Activated CD8-positive, alpha-beta memory T cell treated with anti-CD3 and anti-CD28 coated beads, Interleukin-2, amount 10 ng/mL, durations not matched to agents 7 days and 5 days (primary cell): ENCODE measurements around the gene EPX. TPM values are rescaled to one million over a fixed set of nuclear protein-coding genes. Genes with fewer than 3 reads are reported as not detected.

ENCODE experiments used
- ATAC-seq: fragments of 150-1000 bp; cut with Tn5 transposase; one replicate; pipeline ENCODE4 v1.10.0; 2021; ENCODE audit warnings: moderate library complexity
- CTCF ChIA-PET: fragments of 350-600 bp; sonication (Branson Sonifier 250); formaldehyde crosslinking; loops from one replicate; lab custom pipeline; 2021; ENCODE audit warnings: antibody characterized with exemption; lab: Charles Lee
- DNase-seq: peaks from one replicate; pipeline ENCODE4 v3.0.0-alpha.2; 2020
- H3K27ac Mint-ChIP-seq: one replicate; pipeline ENCODE4 v1.8.0; 2021; ENCODE audit warnings: mild to moderate bottlenecking, mixed read lengths
- H3K27me3 Mint-ChIP-seq: one replicate; pipeline ENCODE4 v1.8.0; 2021; ENCODE audit warnings: mixed read lengths
- H3K36me3 Mint-ChIP-seq: one replicate; pipeline ENCODE4 v1.8.0; 2021; ENCODE audit warnings: mild to moderate bottlenecking, mixed read lengths
- H3K4me1 Mint-ChIP-seq: one replicate; pipeline ENCODE4 v1.8.0; 2021; ENCODE audit warnings: mixed read lengths
- H3K4me3 Mint-ChIP-seq: one replicate; pipeline ENCODE4 v1.8.0; 2021; ENCODE audit warnings: mild to moderate bottlenecking, moderate library complexity, mixed read lengths
- H3K9me3 Mint-ChIP-seq: one replicate; pipeline ENCODE4 v1.8.0; 2022; ENCODE audit warnings: low read depth, mixed read lengths
- total RNA-seq, 2 experiments: library from RNA; stranded (reverse); gene quantifications; one replicate each; pipeline ENCODE4 v1.2.3, GENCODE V29; 2021

The EPX gene
- total RNA-seq, 2 experiments from 2014 or later: not detected

DNA sequence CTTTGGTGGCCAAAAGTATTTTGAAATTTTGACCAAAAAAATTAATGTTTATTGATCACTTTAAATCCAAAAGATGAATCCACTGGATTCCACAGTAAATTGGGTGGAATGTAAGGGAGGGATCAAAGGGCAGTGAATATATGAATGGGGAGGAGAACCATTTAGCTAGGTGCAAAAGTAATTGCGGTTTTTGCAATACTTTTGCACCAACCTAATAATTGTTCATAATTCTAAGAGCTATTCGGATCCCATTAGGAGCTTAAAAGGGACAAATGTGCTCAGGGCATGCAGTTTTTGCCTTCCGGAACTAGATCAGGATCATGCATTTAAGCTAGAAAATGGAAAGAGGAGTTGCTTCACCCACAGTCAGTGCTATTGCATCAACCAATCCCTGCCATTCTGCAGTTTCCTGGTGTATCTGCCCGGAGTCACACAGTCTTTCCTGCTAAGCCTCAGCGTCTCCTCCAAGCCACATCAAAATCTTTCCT is 45.7 kb downstream of the EPX start, which contains the start of gene LPO:
TSS of gene LPO (plus strand) at position 438 of the 488 bp plus-strand sequence. CDS start 4,396 bp downstream, outside the sequence.
- ATAC-seq: no peak
- H3K4me3 Mint-ChIP-seq: no peak within 1 kb of the TSS
- no peaks in the 10 kb centered on the region for H3K9me3 Mint-ChIP-seq
- H3K36me3 Mint-ChIP-seq: no peaks in the 10 kb centered on the region
- CTCF ChIA-PET: interaction anchor here (1.1 to 3.0 kb wide), 3 partner anchors 10 to 41 kb away, joined by 3 to 17 read pairs (median 8); no protein-coding TSS in a partner anchor
- no peak for DNase-seq
- peaks cover 84% of the 10 kb centered on the region for H3K27me3 Mint-ChIP-seq
- peaks cover 3% of the 10 kb centered on the region for H3K4me1 Mint-ChIP-seq
- no peak within 1 kb of the TSS for H3K27ac Mint-ChIP-seq

GRCh38 chr17:58239987-58240386 is 47.5 kb downstream of the EPX start:
- DNase-seq (no peak), ATAC-seq (no peak)
- Mint-ChIP-seq H3K27me3 (peaks cover 86% of the 10 kb centered on the region), H3K36me3 (no peaks in the 10 kb centered on the region), H3K27ac (no peak overlapping the region), H3K9me3 (no peaks in the 10 kb centered on the region), H3K4me1 (peaks cover 3% of the 10 kb centered on the region), H3K4me3 (no peak overlapping the region)
- CTCF ChIA-PET: no interaction called here

DNA sequence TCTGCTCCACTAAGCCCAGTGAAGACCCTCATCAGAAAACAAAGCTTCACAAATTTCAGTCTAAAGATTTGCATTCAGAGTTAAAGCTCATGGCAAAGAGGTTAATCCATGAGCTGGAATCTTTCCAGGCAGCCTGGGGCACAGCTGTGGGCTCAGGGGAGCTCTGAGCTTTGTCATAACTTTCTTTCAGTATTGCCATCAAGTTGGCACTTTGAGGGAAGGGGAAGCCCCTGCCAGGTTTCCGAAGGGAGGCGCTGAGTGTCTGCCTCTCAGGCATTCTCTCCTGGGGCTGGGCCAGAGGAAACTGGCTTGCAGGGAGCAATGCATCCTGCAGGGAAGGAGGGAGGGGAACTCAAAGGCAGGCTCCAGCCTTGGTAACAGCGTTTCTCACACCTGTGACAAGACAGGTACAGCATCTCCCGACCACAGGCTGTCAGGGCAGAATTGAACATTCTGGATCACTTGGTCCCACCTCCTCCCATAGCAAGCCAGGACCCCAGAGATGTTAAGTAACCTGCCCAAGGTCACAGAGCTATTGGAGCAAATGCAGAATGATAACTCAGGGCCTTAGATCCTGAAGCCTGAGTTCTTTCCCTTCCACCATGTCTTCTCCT is 49.8 kb downstream of the EPX start:
- DNase-seq: no peak

DNA sequence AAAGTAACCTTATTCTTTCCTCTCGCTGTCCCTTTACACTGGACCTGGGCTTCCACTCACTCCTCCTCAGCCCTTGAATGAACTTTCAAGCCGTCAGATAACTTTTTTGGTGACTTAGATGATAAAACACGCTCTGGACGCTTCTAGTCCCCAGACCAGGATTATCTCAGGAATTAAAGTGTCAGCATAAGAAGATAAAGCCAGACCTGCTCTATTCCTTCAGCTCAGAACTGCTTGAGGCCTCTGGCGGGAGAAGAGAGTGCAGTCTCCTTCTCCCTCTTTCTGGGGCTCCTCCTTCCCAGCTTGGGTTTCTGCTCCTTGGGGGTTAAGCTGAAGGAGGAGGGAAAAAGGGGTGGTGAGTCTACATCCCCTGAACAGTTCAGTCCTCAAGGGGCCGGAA is 52.4 kb downstream of the EPX start:
- ATAC-seq: no peak
- CTCF ChIA-PET: no interaction called here
- no peaks in the 10 kb centered on the region for H3K36me3 Mint-ChIP-seq
- peaks cover 24% of the 10 kb centered on the region for H3K4me1 Mint-ChIP-seq
- no peak overlapping the region for H3K27ac Mint-ChIP-seq
- H3K4me3 Mint-ChIP-seq: no peak overlapping the region
- no peaks in the 10 kb centered on the region for H3K9me3 Mint-ChIP-seq
- H3K27me3 Mint-ChIP-seq: peaks cover 63% of the 10 kb centered on the region
- no peak for DNase-seq

More for the DNA sequence above, 49.8 kb downstream of the EPX start:
- Mint-ChIP-seq H3K4me3 (no peak overlapping the region), H3K4me1 (peaks cover 4% of the 10 kb centered on the region), H3K27me3 (peaks cover 78% of the 10 kb centered on the region), H3K36me3 (no peaks in the 10 kb centered on the region), H3K9me3 (no peaks in the 10 kb centered on the region), H3K27ac (no peak overlapping the region)
- peak; percentile 12 for ATAC-seq
- CTCF ChIA-PET: no interaction called here

DNA sequence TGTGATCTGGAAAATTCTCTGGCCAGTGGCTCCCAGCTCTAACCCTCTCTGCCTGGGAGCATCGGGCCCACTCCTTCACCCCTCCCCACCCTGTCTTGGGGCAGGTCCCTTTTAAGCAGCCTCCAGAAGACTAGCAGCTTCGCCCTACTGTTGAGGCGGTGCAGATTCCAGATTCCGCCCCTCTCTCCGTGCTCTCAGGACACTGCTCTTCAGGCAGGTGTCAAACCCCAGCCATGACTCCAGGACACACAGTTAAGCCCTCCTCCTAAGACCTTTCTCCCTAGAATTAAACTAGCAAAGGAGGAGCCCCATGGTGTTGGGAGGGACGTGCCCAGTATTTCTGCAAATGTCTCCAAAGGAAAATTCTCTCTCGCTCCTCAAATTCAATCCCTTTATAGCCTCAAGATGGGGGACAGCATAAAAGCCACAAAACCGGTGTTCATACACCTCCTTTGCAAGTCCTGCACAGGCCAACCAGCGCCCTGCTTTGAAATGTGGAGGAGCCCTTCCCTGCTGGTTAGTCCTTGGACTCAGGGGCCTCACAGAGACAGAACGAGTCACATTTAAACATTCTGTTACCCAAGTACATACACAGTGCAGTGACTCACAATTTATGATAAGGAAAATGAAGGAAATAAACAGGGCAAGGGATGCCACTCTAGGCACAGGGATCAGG is 53.0 kb downstream of the EPX start:
- Mint-ChIP-seq H3K4me1 (peaks cover 26% of the 10 kb centered on the region), H3K27me3 (peaks cover 64% of the 10 kb centered on the region), H3K36me3 (no peaks in the 10 kb centered on the region), H3K9me3 (no peaks in the 10 kb centered on the region), H3K4me3 (no peak overlapping the region), H3K27ac (no peak overlapping the region)
- CTCF ChIA-PET: no interaction called here
- no peak for ATAC-seq
- no peak for DNase-seq

DNA sequence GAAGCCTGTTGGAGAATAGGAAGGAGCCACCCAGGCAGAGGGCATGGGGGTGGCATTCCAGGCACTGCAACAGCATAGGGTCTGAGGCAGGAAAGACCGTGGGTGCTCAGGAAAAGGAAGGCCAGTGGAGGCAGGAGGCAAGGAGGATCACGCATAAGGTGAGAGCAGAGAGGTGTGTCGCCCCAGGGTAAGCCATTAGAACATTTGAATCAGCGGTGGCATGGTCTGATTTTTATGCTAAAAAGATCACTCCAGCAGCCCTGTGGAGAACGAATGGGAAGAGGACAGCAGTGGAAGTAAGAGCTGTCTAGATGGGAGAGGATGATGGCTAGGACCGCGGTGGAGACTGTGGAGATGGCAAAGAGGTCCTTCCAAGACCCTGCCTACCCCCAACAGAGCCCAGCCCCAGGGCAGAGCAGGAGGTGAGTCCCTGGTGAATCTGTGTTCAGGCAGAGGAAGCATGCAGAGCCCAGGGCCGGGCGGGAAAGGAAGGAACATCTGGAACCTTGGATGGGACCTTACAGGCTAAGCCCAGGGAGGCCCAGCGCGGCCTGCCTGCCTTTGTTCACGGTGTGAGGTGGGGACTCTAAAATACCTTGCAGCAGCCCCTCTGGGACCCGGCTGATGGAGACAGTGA is 53.7 kb downstream of the EPX start:
- ATAC-seq (no peak), DNase-seq (no peak)
- Mint-ChIP-seq H3K36me3 (no peaks in the 10 kb centered on the region), H3K4me3 (no peak overlapping the region), H3K9me3 (no peaks in the 10 kb centered on the region), H3K27ac (no peak overlapping the region), H3K27me3 (peaks cover 65% of the 10 kb centered on the region), H3K4me1 (peaks cover 26% of the 10 kb centered on the region)
- CTCF ChIA-PET: interaction anchor here (1.2 to 2.5 kb wide), 3 partner anchors 28 to 171 kb away, joined by 3 to 8 read pairs (median 6); partner anchors contain the start of genes MKS1 and RNF43

GRCh38 chr17:58246781-58247180 is 54.3 kb downstream of the EPX start:
- CTCF ChIA-PET: interaction anchor here (0.7 to 2.5 kb wide), 7 partner anchors 9 to 173 kb away, joined by 3 to 8 read pairs (median 6); partner anchors contain the start of genes LPO, MKS1 and RNF43
- no peak for ATAC-seq
- no peak overlapping the region for H3K4me3 Mint-ChIP-seq

DNA sequence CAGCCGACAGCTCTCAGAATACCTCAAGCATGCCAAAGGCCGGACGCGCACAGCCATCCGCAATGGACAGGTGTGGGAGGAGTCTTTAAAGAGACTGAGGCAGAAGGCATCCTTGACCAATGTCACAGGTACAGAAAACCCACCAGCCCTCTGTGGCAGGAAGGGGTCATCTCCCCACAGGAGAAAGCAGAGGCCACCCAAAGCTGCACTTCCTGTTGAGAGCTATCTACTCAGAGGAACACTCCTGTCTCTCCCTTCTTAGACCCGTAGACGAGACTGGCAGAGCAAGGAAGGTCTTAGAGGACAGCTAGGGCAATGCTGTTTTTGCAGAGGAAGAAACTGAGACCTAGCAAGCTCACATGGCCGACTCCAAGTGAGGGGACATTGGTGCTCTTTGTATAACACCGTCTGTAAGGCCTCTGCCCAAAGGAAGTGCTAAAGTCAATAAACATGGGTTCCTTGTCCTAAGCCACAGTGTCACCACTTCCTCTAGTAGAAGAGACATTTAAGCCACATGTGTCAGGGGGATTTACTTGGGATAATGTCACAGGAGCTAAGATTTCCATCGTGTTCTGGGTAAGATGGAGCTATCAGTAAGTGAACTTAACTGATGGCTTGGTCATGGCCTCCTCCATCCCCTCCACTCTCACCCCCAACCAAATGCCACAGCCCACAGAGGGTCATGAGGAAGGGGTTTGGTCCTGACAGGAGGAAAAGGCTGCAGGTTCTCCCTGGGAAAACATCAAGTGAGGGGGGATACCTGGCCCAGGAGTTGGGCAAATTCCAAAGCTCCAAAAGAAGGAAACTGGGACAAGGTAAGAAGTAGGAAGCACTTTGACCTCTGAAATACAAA is 55.2 kb downstream of the EPX start:
- H3K4me1 Mint-ChIP-seq: peaks cover 24% of the 10 kb centered on the region
- CTCF ChIA-PET: interaction anchor here (0.6 to 2.5 kb wide), 14 partner anchors 10 to 172 kb away, joined by 3 to 8 read pairs (median 4); partner anchors contain the start of genes LPO, MKS1 and RNF43
- peaks cover 65% of the 10 kb centered on the region for H3K27me3 Mint-ChIP-seq
- no peaks in the 10 kb centered on the region for H3K9me3 Mint-ChIP-seq
- ATAC-seq: peak; percentile 21
- H3K36me3 Mint-ChIP-seq: no peaks in the 10 kb centered on the region
- peak; percentile 54 for DNase-seq
- no peak overlapping the region for H3K27ac Mint-ChIP-seq
- no peak overlapping the region for H3K4me3 Mint-ChIP-seq

More at GRCh38 chr17:58246781-58247180, 54.3 kb downstream of the EPX start:
- no peaks in the 10 kb centered on the region for H3K9me3 Mint-ChIP-seq
- H3K4me1 Mint-ChIP-seq: peaks cover 26% of the 10 kb centered on the region
- no peaks in the 10 kb centered on the region for H3K36me3 Mint-ChIP-seq
- DNase-seq: no peak
- no peak overlapping the region for H3K27ac Mint-ChIP-seq
- H3K27me3 Mint-ChIP-seq: peaks cover 65% of the 10 kb centered on the region

GRCh38 chr17:58248955-58249269 is 56.4 kb downstream of the EPX start:
- Mint-ChIP-seq H3K4me3 (no peak overlapping the region), H3K9me3 (no peaks in the 10 kb centered on the region), H3K36me3 (no peaks in the 10 kb centered on the region), H3K27me3 (peaks cover 60% of the 10 kb centered on the region), H3K27ac (no peak overlapping the region), H3K4me1 (peaks cover 22% of the 10 kb centered on the region)
- ATAC-seq (no peak), DNase-seq (no peak)
- CTCF ChIA-PET: interaction anchor here (0.6 to 3.3 kb wide), 28 partner anchors 11 to 334 kb away, joined by 3 to 22 read pairs (median 6); partner anchors contain the start of genes LPO, MKS1, MTMR4 and RNF43

DNA sequence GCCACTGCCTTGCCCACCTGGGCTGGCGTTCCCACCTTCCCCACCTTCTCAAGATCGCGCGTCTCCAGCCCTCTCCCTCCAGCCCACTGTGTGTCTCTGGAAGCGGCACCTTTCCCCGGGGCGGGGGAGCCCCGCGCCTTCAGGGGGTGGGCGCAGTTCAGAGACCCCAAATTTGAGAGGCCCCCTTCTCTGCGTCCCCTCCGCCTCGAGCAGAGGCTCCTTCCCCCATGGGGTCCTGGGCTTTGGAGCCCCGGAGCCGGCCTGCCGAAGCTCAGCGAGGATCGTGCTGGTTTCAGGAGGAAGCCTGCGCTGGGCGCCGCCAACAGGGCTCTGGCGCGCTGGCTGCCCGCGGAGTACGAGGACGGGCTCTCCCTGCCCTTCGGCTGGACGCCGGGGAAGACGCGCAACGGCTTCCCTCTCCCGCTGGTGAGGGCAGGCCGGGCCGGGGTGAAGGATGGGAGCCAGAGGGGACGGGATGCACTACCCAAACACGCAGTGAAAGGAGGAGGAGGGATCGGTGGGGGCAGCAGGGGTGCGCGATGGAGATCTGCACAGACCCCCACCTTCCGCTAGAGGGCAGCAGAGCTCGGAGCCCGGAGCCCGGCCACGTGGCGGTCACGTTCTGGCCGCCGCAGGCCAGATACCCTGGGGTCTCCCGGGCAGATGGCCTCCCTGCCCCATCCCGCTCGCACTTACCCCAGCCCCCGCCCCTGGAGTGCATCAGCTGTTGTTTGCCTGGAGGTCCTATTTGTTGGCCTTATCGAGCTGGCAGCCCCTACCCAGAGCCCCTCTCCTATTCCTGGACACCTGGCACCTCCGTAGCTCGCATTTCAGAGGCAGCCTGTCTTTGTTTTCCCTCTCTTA is 57.0 kb downstream of the EPX start:
- ATAC-seq (peak; percentile 89), DNase-seq (peak; percentile 77)
- Mint-ChIP-seq H3K4me3 (peak overlapping the region; percentile 66), H3K36me3 (no peaks in the 10 kb centered on the region), H3K4me1 (peaks cover 22% of the 10 kb centered on the region), H3K27me3 (peaks cover 58% of the 10 kb centered on the region), H3K9me3 (no peaks in the 10 kb centered on the region), H3K27ac (no peak overlapping the region)
- CTCF ChIA-PET: interaction anchor here (0.6 to 3.3 kb wide), 45 partner anchors 10 to 759 kb away, joined by 3 to 22 read pairs (median 4); partner anchors contain the start of genes HSF5, LPO, MKS1 and MTMR4

DNA sequence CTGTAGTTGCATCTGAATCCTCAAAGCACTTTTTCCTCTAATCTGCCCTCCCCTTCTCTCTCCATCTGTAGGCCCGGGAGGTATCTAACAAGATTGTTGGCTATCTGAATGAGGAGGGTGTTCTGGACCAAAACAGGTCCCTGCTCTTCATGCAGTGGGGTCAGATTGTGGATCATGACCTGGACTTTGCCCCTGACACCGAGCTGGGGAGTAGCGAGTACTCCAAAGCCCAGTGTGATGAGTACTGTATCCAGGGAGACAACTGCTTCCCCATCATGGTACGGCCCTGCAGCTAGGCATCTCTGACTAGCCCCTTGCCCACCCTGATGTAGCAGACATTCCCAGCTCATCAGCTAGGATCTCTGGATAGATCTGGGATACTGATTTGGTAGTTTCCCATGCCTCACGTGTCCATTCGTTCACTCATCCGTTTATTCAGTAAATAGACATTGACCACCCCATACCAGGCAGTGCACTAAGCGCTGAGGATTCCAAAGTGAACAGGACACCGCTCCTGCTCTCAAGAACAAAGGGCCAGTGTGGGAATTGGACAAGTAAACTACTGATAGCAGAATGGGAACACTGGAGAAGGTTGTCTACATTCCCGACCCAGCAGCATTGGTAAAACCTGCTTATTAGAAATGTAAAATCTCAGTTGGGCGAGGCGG is 58.0 kb downstream of the EPX start:
- Mint-ChIP-seq H3K36me3 (no peaks in the 10 kb centered on the region), H3K27ac (no peak overlapping the region), H3K4me3 (no peak overlapping the region), H3K9me3 (no peaks in the 10 kb centered on the region), H3K4me1 (peaks cover 24% of the 10 kb centered on the region), H3K27me3 (peaks cover 59% of the 10 kb centered on the region)
- CTCF ChIA-PET: interaction anchor here (0.5 to 3.3 kb wide), 36 partner anchors 9 to 758 kb away, joined by 3 to 22 read pairs (median 6); partner anchors contain the start of genes HSF5, LPO, MKS1 and MTMR4
- peak; percentile 33 for DNase-seq
- no peak for ATAC-seq
